Activated CD4-positive, alpha-beta T cell treated with anti-CD3 and anti-CD28 coated beads, Interleukin-2, amount 50 U/mL, for 16 hours (primary cell): ENCODE results near the gene ATL1.
A peak's percentile ranks its signal among the peaks of the same experiment; 100 is the strongest.

Source experiments
- DNase-seq: peaks from one replicate; pipeline ENCODE4 v3.0.0-alpha.2; 2020

Gene ATL1

DNA sequence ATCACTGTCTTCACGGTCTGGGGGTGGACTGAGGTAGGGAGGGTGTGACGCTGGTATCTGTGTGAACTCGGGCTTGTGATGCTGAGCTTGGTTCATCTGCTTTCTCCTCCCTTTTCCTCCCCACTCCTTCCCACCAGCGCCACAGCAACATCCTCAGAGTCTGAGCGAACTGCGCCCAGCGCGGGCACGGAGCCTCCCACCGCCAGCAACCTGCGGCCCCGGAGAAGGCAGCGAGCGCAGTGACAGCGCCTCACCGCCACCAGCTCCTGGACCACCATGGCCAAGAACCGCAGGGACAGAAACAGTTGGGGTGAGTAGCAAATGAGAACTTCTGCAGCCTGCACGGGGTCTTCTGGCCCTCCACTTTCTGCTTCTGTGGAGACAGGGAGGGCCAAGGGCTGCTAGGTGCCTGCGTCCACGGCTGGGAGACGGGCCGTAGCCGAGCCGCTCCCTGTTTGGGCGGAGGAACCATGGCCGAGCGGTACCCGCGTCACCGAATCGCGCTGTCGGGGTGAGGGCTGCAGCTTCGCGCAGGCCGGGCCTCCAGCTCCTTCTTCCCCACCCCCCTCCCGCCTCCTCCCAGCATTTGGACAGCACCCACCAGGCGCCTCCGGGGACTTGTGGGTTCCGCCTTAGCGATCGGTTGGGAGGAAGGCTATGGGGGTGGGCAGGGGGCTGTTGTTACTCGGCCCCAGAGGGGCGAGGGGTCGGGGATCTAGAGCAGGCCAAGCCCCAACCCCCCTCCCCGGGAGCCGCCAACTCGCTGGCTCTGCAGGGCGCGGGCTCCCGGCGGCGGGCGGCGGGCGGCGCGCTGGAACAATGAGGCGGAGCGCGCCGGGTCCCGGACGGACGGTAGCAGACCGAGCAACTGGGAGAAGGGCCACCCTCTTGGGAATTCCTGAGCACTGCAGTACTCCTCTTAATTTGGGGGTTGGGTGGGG lies at the start of gene ATL1:
Gene ATL1, plus strand, starts transcription at position 156 of the 941 bp plus-strand sequence. Its CDS starts 121 bp downstream, at position 277.
- peak; percentile 34 for DNase-seq

DNA sequence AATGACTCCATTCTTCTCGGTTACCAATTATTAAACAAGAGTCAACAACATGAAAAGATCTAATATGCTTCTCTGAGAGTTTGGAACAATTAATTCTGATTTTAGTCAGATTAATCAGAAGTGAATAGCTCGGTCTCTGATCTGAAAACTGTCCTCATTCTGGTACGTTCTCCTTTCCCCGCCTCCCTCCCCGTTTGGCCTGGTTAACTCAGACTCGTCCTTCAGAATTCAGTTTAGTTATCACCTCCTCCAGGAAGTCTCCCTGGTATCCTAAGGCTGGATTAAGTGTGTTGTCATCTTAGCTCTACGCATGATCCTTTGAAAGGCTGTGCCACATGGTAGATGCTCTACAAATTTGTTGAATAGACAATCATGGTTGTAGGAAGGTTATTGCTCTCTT lies 49.8 kb upstream of the ATL1 start:
- DNase-seq, result no peak

DNA sequence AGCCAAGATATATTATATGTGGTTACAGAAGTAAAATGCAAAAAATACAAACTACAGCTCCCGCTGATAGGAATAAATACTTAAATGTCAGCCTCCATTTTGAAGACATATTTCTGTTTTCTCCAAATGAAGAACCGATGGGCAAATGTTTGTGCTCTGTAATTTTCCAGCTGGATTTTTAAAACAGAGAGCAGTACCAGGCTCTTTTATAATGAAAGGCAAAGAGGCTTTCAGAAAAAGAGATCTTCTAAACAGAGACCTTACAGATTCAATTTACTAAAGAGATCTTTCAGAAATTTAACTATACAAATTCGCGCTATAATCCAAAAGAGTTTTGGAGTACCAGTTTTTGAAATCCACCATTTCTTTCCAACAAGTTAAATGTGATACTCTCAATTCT lies 47.5 kb upstream of the ATL1 start:
- DNase-seq, result no peak

DNA sequence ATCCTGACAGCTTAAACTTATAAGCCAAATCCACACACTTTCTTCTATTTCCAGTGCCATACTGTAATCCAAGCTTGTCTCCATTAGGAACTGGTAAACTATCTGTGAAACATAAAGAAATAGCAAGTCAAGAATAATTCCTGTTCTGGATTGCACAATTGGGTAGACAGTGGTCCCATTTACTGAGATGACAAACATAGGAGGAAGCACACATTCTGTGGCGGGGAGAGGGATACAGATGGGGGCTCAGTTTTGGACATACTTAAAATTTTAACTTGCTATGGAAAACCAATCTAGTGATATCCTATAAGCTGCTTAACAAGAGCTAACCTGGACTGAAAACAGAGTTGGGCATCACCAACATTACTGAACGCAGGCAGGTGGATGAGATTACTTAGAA lies 43.9 kb upstream of the ATL1 start:
- DNase-seq, result no peak

DNA sequence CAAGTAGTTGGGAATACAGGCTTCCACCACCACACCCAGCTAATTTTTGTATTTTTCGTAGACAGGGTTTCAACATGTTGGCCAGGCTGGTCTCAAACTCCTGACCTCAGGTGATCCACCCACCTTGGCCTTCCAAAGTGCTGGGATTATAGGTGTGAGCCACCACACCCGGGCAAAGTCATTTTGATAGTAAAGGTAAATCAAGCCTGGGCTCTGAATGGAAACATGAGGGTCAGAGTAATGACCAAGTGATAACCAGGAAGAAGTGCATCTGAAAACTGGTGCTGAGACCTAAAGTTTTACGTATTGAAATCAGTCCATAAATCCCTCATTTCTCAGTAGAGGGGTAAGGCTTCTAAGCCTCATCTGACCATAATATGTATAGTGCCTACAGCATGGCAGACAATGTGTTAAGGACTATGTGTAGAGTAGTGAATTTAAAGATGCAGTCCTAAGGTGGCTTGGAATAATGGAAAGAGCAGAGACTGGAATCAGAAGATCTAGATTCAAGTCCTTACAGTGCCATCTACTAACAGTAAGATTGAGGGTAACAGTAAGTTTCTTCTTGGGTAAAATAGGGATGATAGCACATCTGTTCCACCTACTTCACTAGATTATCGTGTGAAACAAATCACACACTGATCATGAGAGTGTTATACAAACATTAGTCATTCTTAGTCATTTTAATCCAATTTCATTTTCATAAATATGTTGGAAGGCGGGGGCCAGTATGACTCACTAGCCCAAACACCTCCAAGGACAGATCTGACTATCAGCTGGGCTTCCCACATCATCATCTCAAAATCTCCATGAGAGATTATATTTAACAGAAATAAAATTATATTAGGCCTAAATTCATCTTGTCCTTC lies 38.8 kb upstream of the ATL1 start:
- DNase-seq, result peak; percentile 91

DNA sequence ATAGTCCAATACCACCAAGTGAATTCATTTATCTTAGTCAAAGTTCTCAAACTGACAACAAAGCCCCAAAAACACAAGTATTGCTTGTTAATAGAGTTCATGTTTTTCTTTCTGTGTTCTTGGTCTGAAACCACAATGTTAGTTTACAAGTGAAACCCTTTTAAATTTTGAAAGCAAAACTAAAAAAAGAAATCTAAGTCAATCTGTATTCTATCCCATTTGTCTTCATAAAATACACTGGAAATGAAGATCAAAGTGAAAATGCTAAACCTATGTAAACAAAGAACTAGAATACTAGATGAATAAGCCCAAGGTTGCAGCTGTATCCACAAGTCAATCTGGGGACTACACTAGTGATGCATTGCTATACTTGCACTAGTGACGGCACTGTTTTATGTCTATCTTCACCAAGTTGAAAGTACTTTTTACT lies 38.0 kb upstream of the ATL1 start:
- peak; percentile 78 for DNase-seq

DNA sequence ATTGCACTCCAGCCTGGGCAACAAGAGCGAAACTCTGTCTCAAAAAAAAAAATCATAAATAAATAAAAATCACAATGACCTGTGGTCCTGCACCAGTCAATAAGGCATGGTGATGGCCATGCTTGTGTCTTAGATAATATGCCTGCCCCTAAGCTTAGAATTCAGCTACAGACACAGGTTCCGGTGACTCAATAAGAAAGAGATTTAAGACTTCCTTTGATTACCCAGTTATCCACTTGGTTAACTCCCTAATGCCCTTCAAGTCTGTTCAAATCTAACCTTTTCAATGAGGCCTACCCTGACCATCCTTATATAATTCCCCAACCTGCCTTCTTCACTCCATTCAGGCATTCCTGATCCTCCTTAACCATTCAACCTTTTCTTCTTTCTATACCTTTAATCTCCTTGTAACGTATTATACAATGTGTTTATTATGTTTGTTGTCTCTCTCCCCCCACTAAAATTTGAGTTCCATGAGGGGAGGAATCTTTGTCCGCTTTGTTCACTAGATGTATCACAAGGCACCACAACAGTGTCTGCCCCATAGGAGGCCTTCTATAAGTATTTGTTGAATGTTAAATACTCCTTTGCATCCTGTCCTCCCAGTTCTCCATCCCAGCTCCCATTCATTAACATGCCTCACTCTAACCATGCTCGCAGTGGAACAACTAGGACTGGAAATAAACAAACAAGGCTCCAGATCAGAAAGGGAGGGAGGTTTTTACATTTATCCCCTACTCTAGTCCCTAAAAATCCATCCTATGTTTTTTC lies 36.5 kb upstream of the ATL1 start:
- no peak for DNase-seq

DNA sequence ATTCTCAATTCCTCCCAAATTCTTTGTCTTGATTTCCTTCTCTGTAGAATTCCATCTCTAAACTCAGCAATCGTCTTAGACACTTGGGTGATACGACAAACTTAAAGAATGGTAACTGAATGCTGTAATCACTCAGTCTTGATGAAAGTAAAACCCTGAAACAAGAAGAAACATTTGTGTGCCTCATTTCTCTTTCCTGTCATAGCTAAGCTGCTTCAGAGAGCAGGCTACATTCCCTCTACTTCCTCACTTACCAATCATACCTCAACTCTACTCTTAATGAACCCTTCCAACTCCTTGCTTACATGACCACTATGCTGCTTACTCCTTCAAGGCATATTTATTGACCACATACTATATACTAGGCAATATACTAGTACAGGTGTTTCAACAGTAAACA lies 35.9 kb upstream of the ATL1 start:
- DNase-seq, result peak; percentile 24

DNA sequence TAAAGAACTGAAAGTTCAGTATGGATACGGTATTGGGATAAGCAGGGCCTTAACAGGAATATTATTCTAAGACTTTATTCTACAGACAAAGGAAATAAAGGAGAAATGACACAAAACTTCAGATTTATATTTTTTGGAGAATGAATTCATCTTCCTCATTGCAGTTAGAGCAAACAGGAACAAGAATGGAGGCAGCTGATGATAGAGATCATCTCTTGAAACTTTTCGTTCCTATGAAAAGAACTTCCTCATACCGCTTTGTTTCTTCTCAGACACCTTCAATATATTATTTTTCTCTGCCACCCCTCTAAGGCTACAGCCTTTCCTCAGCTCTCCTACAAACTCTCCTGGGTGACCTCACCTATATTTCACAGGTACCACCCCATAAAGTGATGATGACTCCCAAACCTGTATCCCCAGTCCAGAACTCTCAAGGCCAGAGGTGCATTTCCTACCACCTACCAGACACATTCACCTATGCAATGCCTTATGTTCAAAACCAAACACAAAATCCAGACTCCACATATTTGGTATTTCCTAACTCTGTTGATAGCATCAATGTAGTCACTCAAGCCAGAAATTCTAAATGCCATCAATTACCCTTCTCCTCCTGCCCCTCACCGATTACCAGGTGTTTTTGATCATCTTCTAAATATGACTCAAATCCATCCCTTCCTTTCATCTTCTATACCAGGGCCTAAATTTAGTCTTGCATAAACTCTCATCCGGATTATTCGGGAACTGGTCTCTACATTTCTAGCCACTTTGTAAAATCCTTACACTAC lies 35.0 kb upstream of the ATL1 start:
- DNase-seq, result no peak

DNA sequence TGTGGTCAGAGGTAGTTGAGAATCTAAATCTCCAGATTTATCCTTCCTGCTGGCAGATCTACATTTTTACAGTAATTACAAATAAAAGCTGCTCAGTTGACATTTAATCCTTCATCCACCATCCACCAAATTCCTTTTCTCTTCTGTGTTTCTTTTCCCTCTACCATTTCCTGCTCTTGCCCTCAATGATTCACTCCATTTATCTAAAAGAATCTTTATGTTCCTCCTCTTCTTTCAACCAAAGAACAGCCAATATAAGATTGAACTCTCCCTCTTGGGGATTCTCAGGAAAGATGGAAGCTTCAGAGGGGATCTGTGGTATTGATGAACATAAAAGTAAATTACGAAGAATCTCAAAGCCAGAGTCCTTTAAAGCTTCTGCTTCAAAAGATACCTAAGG lies 31.9 kb upstream of the ATL1 start:
- DNase-seq, result no peak

DNA sequence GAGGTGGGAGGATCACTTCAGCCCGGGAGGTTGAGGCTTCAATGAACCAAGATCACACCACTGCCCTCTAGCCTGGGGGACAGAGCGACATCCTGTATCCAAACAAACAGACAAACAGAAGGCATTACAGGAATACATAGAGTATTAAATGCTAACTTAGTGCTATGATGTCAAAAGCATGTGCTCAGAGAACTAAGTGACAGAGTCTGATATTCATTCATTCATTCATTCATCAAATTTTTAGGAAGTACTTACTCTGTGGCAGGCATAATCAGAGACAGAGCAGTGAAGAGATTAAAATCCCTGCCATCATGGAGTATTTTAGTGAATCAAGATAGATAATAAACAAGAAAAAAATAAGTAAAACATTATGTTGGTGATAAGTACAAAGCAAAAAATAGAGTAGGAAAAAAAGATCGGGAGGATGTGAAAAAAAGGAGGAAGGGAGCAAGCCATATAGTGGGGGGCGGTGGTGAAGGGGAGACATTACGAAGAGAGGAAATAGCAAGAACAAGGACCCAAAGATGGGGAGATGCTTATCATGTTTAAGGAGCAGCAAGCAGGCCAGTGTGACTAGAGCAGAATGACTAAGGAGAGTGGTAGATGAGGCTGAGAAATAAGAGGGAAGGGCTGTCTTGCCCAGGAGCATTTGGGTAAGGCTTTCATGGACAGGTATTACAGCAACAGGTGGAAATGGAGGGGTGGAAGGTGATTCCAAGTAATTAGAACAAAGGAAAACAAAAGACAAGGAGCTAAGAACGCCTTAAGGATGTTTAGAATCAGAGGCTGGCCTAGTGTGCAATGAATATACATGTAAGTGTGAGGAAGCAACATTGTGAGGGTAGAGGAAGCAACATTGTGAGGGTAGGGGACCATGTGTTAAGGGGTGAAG lies 30.4 kb upstream of the ATL1 start:
- no peak for DNase-seq

DNA sequence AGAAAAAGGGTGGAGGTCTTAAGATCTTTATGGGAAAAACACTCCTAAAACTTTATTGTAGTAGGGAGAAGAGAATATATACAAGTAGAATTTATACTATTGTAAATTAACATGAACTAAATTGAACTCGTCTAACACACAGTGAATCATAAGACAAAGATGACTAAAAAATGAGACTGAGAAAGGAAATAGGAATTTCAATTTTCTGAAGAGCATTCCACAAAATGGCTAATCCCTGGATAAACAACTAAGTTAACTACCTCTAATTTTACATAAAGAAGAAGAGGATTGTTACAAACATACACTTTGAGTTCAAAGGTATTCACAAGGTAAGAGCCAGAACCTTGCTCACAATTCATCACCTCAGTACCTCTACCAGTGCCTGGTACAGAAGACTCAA lies 29.6 kb upstream of the ATL1 start:
- DNase-seq, result no peak

DNA sequence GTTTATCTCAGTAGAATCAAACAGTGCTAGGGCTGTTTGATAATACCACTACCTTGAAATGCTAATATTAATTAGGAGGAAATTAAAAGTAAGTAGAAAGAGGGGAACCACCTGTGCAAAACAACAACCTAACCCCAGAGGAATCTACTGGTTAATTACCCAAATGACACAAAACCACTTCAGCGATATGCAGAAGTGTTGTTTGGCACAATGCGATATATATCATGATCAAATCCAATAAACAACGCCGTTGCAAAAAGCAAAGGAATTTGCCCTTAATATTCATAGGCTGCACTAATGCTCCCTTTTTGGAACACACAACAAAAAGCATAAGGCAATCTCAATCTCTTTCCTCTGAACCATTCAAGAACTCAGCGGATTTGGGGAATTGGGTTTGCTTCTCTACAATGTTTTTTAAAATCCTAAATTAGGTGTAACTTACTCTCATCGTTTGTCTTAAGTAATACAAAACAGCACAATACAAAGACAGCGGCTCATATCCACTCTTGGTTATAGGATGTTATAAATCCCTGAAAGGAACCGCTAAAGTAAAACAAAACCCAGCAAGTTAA lies 29.1 kb upstream of the ATL1 start:
- DNase-seq, result no peak

DNA sequence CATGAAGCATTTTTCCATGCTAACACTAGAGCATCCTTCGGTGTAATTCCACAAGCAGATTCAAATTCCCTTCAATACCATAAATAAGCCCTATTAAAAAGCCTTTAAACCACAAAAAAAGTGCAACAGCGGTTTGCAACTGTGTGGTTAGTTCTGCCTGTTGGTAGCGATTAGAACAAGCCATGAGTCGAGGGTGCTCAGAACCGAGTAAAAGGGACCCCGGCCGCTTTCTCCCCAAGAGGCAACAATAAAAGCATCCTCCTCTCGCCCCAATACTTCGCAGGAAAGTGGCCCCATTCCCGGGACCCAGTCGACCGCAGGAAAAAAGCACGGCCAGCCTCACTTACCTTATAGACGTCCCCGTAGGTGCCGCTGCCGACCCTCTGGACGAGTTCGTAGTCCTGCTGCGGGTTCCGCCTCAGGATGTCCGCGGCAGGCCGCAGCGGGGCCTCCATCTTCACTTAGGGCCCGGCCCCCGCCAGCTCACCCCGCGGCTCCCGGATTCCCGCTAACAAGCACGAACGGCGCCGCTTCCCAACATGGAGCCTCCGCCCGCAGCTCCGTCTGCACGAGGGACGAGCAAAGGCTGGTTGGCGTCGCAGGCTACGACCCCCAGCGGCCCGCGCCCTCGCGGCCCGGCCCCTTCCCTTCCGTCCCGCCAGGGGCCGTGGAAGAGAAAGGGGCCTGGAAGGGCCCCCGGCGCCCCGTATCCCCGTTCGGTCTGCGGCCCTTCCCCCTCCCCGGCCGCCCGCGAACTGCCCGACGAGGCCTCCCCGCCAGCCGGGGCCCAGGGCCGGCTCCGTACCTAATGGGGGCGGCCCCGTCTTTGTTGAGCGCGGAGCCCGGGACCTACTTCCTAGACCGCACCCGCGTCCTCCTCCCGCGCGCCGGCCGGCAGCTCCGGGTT lies 28.1 kb upstream of the ATL1 start:
- no peak for DNase-seq

DNA sequence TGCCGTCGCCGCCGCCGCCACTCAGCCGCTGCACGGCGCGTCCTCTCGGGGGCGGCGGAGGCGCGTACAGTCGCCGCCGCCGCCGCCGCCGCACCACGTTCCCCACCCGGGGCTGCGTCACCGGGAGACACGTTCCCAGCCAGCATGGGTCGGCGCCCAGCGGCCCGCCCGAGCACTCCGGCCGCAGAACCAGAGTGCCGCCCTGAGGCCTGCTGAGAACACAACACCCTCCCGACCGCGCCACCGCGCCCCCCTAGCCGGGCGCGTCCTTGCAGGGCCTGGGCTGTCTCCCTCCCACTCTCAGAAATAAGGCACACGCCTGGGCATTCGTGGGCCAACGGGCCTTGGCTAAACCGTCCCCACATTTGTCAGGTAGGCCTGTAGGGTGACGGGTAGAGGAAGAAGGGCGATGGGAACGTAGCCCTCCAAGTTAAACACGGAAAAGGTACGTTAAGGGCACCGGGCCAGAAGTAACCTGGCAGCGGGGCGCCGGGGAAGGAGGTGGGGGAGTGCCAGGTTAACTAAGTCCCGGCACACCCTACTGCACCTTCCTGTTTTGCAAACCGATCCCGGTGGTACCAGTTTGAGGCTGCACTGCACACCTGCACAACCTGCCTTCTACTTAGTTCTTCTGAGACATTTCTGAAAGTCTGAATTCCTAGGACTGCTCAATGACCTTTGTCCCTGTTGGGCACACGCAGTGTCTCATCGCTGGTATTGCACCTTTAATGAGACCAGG lies 27.3 kb upstream of the ATL1 start, which contains the start of gene MAP4K5:
Gene MAP4K5, minus strand, starts transcription at position 68 of the 739 bp plus-strand sequence. CDS start 520 bp downstream, outside the sequence.
- DNase-seq, result peak; percentile 93

DNA sequence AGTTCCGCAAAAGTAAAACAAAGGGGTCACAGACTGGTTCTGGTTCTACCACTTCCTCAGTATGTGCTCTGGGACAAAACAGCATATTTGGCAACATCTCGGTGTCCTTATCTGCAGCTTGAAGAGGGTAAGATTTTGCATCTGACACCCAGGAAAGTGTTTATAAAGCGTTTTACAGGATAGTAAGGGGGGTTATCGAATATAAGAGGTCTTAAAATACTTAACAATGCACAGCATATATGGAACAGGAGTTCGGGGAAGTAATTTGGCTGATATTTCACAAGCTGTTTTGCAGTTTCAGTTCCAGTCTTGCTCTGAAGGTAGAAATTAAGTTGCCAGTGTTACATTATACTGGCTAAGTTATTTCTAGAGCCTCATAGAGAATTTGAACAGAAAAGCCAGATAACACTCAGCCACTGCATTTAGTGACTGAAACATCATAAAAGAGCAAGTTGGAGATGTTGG lies 26.7 kb upstream of the ATL1 start:
- no peak for DNase-seq

DNA sequence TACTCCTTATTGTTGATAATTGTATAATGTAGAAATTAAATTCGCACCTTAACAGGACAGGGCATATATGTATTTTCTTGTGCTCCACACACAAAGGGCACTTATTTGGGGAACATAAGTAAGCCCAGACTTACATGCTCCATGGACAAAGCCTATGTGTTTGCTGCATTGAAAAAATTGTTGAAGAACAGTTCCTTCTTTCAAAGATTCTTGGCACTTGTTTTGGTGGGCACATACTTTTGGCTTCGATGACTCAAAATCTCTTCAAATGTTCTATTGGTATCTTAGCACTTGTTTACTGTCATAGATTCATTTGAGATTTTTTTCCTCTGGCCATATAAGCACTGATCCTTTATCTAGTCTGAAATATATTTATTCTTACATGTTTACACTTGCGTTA lies 26.1 kb upstream of the ATL1 start:
- no peak for DNase-seq

DNA sequence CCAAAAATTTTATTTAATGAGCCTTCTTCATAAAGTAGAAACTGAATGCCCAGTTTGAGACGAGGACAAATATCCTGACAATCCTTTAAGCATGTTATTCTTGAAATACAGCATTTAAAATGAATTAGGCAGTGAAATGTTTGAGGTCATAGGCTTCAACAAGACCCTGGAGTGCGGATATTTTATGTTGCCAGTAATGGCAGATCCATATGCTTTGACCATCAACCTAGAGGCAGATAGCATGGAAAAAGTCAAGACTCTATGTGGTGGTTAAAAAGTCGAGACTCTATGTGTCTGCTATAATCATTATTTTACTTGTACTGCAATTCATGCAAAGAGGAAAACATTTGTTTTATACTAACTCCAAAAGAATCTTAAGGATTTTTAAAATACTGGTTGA lies 25.5 kb upstream of the ATL1 start:
- DNase-seq, result no peak

DNA sequence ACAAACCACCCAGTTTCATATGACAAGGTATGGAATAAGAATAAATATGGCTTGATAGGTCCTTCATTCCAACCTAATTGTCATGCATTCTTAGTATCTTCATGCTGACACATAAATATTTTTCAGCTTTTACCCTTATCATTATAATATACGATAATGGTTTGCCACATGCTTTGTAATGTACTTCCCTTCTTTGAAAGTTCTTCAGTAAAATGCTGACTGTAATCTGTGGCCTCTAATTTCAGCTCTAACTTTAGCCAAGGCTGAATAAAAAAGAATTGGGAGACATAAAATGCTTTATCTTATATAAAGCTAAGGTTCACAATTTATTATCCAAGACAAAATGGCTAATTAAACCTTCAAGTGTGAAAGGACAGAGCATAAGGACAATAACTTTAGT lies 24.9 kb upstream of the ATL1 start:
- no peak for DNase-seq
